Astrocyte (in vitro differentiated cells and primary cell): ENCODE data around the gene CPED1. TPM values are rescaled to one million over a fixed set of nuclear protein-coding genes. Genes with fewer than 3 reads are reported as not detected.

ENCODE experiments used
- DNase-seq: peaks from one replicate; pipeline ENCODE4 v3.0.0-alpha.2; 2010; ENCODE audit warnings: low read depth
- FAIRE-seq: peaks from 2 replicates; lab custom pipeline; 2011; peaks lifted over from hg19 to GRCh38; lab: Jason Lieb, UNC
- H2AFZ ChIP-seq: 2 replicates; pipeline ENCODE4 v1.6.0; 2012; ENCODE audit warnings: low read depth, low read length, inconsistent platforms
- H3K27ac ChIP-seq: 2 replicates; pipeline ENCODE4 v1.5.1; 2011; ENCODE audit warnings: low read depth, low read length, inconsistent platforms
- H3K27me3 ChIP-seq: 2 replicates; pipeline ENCODE4 v1.6.0; 2011; ENCODE audit warnings: low read length, inconsistent platforms; ENCODE audit not compliant: insufficient read depth
- H3K36me3 ChIP-seq: 2 replicates; pipeline ENCODE4 v1.5.1; 2011; ENCODE audit warnings: low read length, inconsistent platforms; ENCODE audit not compliant: insufficient read depth
- H3K4me1 ChIP-seq: 2 replicates; pipeline ENCODE4 v1.5.1; 2011; ENCODE audit warnings: low read length, inconsistent platforms; ENCODE audit not compliant: insufficient read depth
- H3K4me2 ChIP-seq: 2 replicates; pipeline ENCODE4 v1.6.0; 2012; ENCODE audit warnings: low read length, inconsistent platforms
- H3K4me3 ChIP-seq: 2 replicates; pipeline ENCODE4 v1.5.1; 2011; ENCODE audit warnings: low read depth, mild to moderate bottlenecking, low read length, inconsistent platforms; ENCODE audit not compliant: insufficient read depth
- H3K79me2 ChIP-seq: 2 replicates; pipeline ENCODE4 v1.6.0; 2012; ENCODE audit warnings: mild to moderate bottlenecking, low read length, inconsistent platforms; ENCODE audit not compliant: insufficient read depth
- H3K9ac ChIP-seq: 2 replicates; pipeline ENCODE4 v1.6.0; 2012; ENCODE audit warnings: mild to moderate bottlenecking, low read length, inconsistent platforms
- H3K9me3 ChIP-seq: 2 replicates; pipeline ENCODE4 v1.5.1; 2012; ENCODE audit warnings: low read depth, mild to moderate bottlenecking, low read length, inconsistent platforms; ENCODE audit not compliant: insufficient read depth
- H4K20me1 ChIP-seq: 2 replicates; pipeline ENCODE4 v1.6.0; 2012; ENCODE audit warnings: low read length, inconsistent platforms; ENCODE audit not compliant: insufficient read depth
- H3K27ac Mint-ChIP-seq: one replicate; pipeline ENCODE4 v1.8.0; 2021; ENCODE audit warnings: mild to moderate bottlenecking, mixed read lengths; ENCODE audit not compliant: unreplicated experiment
- H3K27me3 Mint-ChIP-seq: one replicate; pipeline ENCODE4 v1.8.0; 2021; ENCODE audit warnings: low read depth, mixed read lengths; ENCODE audit not compliant: unreplicated experiment
- H3K36me3 Mint-ChIP-seq: one replicate; pipeline ENCODE4 v1.8.0; 2021; ENCODE audit warnings: low read depth, mixed read lengths; ENCODE audit not compliant: unreplicated experiment
- H3K4me1 Mint-ChIP-seq: one replicate; pipeline ENCODE4 v1.8.0; 2021; ENCODE audit warnings: low read depth, mixed read lengths; ENCODE audit not compliant: unreplicated experiment
- H3K4me3 Mint-ChIP-seq: one replicate; pipeline ENCODE4 v1.8.0; 2021; ENCODE audit warnings: mild to moderate bottlenecking, moderate library complexity, mixed read lengths; ENCODE audit not compliant: unreplicated experiment
- H3K9me3 Mint-ChIP-seq: one replicate; pipeline ENCODE4 v1.8.0; 2021; ENCODE audit warnings: mild to moderate bottlenecking, mixed read lengths; ENCODE audit not compliant: unreplicated experiment
- CTCF ChIP-seq: IDR thresholded peaks from 2 replicates; pipeline ENCODE4 v1.5.1; 2011; ENCODE audit warnings: low read depth, mild to moderate bottlenecking, inconsistent platforms, low read length, moderate library complexity; ENCODE audit not compliant: insufficient read depth
- EZH2 ChIP-seq: IDR thresholded peaks from 2 replicates; pipeline ENCODE4 v1.6.1; 2012; ENCODE audit warnings: mild to moderate bottlenecking, low read length, inconsistent platforms; ENCODE audit not compliant: insufficient read depth
- total RNA-seq: library from RNA; stranded (reverse); gene quantifications from 2 replicates; pipeline ENCODE4 v1.2.1, GENCODE V29; 2021

The CPED1 gene
- total RNA-seq, 1 donor from 2014 or later = 6.1 TPM

GRCh38 chr7:121276313-121276712 is 287.8 kb downstream of the CPED1 start:
- Histone ChIP-seq H3K9me3 (no peaks in the 10 kb centered on the region), H3K27me3 (no peaks in the 10 kb centered on the region), H3K36me3 (no peaks in the 10 kb centered on the region), H3K9ac (no peak overlapping the region), H3K4me1 (peaks cover 15% of the 10 kb centered on the region), H4K20me1 (no peaks in the 10 kb centered on the region), H3K4me3 (no peak overlapping the region), H3K27ac (no peak overlapping the region), H2AFZ (no peak overlapping the region), H3K4me2 (no peak overlapping the region), H3K79me2 (no peaks in the 10 kb centered on the region)
- no peaks in the 10 kb centered on the region for H3K27me3 Mint-ChIP-seq
- peak; percentile 9 for FAIRE-seq
- TF ChIP-seq EZH2 (no peak), CTCF (no peak)
- peaks cover 28% of the 10 kb centered on the region for H3K4me1 Mint-ChIP-seq
- DNase-seq = no peak
- no peak overlapping the region for H3K4me3 Mint-ChIP-seq
- H3K27ac Mint-ChIP-seq = no peak overlapping the region
- no peaks in the 10 kb centered on the region for H3K36me3 Mint-ChIP-seq
- peaks cover 3% of the 10 kb centered on the region for H3K9me3 Mint-ChIP-seq

GRCh38 chr7:121278120-121279021 is 289.9 kb downstream of the CPED1 start:
- Mint-ChIP-seq H3K9me3 (peaks cover 3% of the 10 kb centered on the region), H3K4me3 (no peak overlapping the region), H3K4me1 (peaks cover 28% of the 10 kb centered on the region), H3K36me3 (no peaks in the 10 kb centered on the region), H3K27ac (peak overlapping the region; percentile 86), H3K27me3 (no peaks in the 10 kb centered on the region)
- Histone ChIP-seq H3K9me3 (no peaks in the 10 kb centered on the region), H2AFZ (peak overlapping the region; percentile 13), H3K27me3 (no peaks in the 10 kb centered on the region), H3K4me1 (peaks cover 15% of the 10 kb centered on the region), H3K27ac (peak overlapping the region; percentile 71), H3K36me3 (no peaks in the 10 kb centered on the region), H3K79me2 (no peaks in the 10 kb centered on the region), H3K9ac (peak overlapping the region; percentile 59), H4K20me1 (no peaks in the 10 kb centered on the region), H3K4me2 (peak overlapping the region; percentile 82), H3K4me3 (peak overlapping the region; percentile 27)
- peak; percentile 69 for DNase-seq
- TF ChIP-seq CTCF (no peak), EZH2 (no peak)
- peak; percentile 90 for FAIRE-seq
